ENCODE data around the gene DPF3.

DNA sequence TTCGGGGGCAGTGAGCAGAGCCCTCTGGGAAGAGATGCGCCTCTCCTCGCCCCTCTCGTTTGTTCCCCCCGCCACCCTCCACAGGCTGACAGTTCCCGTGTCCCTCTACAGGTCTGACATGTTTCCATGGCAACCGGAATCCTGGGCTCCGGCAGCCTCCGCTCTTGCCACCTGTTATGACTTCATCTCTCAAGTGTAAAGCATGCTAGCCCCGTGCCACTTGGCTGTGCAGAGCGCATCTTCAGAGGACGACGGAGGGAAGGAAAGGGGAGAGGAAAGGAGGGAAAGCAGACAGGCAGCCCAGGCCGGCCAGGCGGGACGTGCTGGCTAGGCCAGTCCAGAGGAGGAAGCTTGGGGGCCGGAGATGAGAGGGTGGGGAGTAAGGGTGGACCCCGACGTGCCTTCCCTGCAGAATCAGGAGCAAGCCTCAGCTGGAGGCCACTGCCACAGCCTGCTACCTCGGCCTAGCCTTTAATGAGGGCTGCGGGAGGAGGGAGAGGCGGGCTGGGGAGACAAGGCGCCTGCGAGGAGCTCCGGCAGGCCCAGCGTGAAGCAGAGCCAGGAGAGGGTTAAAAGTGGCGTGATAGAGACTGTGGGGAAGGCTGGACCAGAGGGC lies 214.3 kb downstream of the DPF3 start:
- TF ChIP-seq POLR2A (IDR thresholded peaks at IDR 0.05) = no peak
- TF ChIP-seq, protein P1, sequence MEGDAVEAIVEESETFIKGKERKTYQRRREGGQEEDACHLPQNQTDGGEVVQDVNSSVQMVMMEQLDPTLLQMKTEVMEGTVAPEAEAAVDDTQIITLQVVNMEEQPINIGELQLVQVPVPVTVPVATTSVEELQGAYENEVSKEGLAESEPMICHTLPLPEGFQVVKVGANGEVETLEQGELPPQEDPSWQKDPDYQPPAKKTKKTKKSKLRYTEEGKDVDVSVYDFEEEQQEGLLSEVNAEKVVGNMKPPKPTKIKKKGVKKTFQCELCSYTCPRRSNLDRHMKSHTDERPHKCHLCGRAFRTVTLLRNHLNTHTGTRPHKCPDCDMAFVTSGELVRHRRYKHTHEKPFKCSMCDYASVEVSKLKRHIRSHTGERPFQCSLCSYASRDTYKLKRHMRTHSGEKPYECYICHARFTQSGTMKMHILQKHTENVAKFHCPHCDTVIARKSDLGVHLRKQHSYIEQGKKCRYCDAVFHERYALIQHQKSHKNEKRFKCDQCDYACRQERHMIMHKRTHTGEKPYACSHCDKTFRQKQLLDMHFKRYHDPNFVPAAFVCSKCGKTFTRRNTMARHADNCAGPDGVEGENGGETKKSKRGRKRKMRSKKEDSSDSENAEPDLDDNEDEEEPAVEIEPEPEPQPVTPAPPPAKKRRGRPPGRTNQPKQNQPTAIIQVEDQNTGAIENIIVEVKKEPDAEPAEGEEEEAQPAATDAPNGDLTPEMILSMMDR (IDR thresholded peaks at IDR 0.05) = no peak

Data from right lobe of liver (tissue), 4 donors.